Gastrocnemius medialis (tissue), 4 donors: ENCODE data around the gene MAST4.

Source experiments
- CTCF ChIP-seq, 5 experiments: fragments of 450-650 bp in 3 of 5; fragments of 200-600 bp in 2 of 5; sonication (generic) in 2 of 5; IDR thresholded peaks in 4 of 5; conservative IDR thresholded peaks in 1 of 5; 1 replicate in 4 of 5; 2 replicates in 1 of 5; pipeline ENCODE4 v1.5.1; 2016 to 2019; ENCODE audit warnings: antibody characterized with exemption in 5 of 5, mild to moderate bottlenecking in 3 of 5, moderate library complexity in 3 of 5
- POLR2A ChIP-seq, 2 donors: fragments of 450-650 bp; IDR thresholded peaks; one replicate each; pipeline ENCODE4 v1.6.1; 2017; ENCODE audit warnings: antibody characterized with exemption in 2 of 2, mild to moderate bottlenecking in 2 of 2, moderate library complexity in 2 of 2

DNA sequence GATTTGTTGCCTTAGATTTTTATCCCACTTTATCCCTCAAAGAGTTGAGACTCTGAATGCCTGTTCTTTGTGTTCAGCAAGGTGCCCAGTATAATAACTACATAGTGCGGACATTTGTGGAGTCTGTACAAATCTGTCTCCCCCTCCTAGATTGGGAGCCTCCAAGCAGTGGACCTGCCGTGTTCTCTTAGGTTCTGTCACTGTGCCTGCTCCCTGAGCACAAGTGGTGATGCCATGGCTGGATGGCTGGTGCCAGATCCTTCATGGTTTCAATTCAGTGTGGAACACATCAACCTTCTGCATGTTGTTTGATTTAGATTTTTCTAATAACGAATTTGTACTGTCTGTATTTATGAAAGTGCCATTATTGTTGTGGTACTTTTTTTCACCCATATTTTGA is 307.5 kb downstream of the MAST4 start:
- no peak for TF ChIP-seq POLR2A (IDR thresholded peaks at IDR 0.05)
- TF ChIP-seq CTCF (IDR thresholded peaks at IDR 0.05 in 4 of 5, conservative IDR thresholded peaks at IDR 0.05 in 1 of 5), result no peak
